GM10248 (cell line): ENCODE measurements around the gene ACTR2.
A peak's percentile ranks its signal among the peaks of the same experiment; 100 is the strongest.

Experiments
- CTCF ChIA-PET: fragments of 300-600 bp; sonication (Branson Sonifier 250); formaldehyde crosslinking; extraction: SDS; loops from one replicate; lab custom pipeline; 2021; ENCODE audit warnings: antibody characterized with exemption; lab: Yijun Ruan, JAX
- POLR2A ChIA-PET: fragments of 350-650 bp; sonication (Branson Sonifier 250); formaldehyde crosslinking; extraction: SDS; loops from one replicate; lab custom pipeline; 2020; ENCODE audit warnings: antibody characterized with exemption; lab: Yijun Ruan, JAX
- DNase-seq: peaks from one replicate; pipeline ENCODE4 v3.0.0; 2012; ENCODE audit errors: extremely low spot score
- TF ChIP-seq, protein P1 (sequence below): IDR thresholded peaks from 2 replicates; pipeline ENCODE4 v1.5.1; 2012; ENCODE audit warnings: mild to moderate bottlenecking, low read depth; ENCODE audit errors: extremely low read depth, missing control alignments, control extremely low read depth

The ACTR2 gene

DNA sequence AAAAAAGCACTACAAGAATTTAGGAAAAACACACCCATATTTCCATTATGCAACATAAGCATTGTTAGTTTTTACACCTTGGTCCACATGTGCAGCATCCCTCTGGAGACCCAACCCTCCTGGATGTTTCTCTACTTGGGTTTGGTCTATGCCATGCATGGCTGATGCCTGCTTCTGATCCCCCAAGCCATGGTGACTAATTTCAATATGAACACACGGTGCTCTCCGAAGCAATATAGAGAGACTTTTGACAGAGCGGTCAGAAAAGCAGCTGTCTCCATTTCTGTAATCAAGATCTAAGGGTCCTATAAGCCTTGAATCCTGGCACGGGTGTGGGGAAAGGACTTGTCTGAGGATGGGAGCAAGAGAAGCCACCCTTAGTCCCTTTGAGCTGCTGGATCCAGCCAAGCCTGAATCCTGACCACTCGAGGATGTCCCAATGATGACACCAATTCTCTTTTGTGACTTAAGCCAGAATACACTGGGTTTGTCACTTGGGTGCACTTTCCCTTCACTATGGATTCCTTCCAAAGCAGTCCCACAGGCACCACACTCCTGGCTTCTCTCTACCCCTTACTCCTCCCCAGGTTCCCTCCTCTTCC, 91.5 kb downstream of the ACTR2 start:
- TF ChIP-seq, protein P1, sequence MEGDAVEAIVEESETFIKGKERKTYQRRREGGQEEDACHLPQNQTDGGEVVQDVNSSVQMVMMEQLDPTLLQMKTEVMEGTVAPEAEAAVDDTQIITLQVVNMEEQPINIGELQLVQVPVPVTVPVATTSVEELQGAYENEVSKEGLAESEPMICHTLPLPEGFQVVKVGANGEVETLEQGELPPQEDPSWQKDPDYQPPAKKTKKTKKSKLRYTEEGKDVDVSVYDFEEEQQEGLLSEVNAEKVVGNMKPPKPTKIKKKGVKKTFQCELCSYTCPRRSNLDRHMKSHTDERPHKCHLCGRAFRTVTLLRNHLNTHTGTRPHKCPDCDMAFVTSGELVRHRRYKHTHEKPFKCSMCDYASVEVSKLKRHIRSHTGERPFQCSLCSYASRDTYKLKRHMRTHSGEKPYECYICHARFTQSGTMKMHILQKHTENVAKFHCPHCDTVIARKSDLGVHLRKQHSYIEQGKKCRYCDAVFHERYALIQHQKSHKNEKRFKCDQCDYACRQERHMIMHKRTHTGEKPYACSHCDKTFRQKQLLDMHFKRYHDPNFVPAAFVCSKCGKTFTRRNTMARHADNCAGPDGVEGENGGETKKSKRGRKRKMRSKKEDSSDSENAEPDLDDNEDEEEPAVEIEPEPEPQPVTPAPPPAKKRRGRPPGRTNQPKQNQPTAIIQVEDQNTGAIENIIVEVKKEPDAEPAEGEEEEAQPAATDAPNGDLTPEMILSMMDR = no peak
- ChIA-PET CTCF (interaction anchor here (1.0 to 2.7 kb wide), 13 partner anchors 8 to 89 kb away, joined by 3 to 14 read pairs (median 5); no protein-coding TSS in a partner anchor), POLR2A (no interaction called here)
- no peak for DNase-seq

DNA sequence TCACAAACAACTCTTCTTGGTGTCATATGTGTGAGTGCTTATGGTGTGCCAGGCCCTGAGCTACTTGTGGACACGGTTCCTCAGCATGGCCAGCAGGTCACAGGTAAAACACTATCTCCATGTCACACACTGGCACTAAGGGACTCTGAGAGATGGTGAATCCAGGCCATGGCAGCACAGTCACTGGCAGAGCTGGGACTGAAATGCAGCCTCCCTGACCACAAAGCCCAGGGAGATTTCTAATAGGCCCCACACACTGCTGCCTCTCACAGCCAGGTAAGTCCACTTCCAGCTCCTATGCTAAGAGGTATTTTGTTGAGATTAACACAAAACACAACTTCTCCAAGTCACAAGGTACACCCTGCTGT, 92.0 kb downstream of the ACTR2 start:
- DNase-seq = no peak
- TF ChIP-seq, protein P1 = no peak
- CTCF ChIA-PET = interaction anchor here (1.0 to 2.7 kb wide), 17 partner anchors 9 to 114 kb away, joined by 3 to 14 read pairs (median 5); no protein-coding TSS in a partner anchor
- POLR2A ChIA-PET = no interaction called here

DNA sequence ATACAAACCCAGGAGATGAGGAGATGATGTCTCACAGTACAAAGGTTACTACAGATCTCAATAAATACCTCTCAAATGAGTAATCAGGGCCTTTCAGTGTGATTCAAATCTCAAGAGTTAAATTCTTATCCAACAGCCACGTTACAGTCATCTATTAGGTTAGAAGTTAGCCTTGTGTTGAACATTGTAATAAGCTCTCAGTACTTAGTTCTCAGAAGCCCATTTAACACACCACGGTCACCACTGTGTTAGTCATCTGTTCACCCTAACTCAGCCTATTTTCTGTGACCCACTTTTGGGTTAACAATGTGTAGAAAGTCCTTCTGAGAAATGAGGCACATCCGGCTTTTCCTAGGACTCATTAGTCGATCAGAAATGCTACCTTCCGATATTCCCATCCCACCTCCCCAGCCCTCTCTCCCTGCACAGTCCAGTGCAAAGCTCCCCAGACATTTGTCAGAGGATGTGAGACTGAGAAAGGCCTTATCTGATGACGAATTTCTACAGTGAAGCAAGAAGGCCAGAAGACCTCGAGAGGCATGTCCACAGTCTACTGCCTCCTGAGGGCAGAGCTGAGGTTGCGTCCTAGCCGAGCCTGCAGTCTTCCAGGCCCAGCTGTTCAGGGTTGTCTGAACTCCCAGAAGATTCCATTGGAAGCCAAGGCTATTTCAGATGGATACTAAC, 92.6 kb downstream of the ACTR2 start:
- POLR2A ChIA-PET = no interaction called here
- CTCF ChIA-PET = interaction anchor here (1.0 to 2.7 kb wide), 20 partner anchors 8 to 114 kb away, joined by 3 to 14 read pairs (median 5); no protein-coding TSS in a partner anchor
- peak; percentile 57 for DNase-seq
- TF ChIP-seq, protein P1 = peak; percentile 31
